Testis (tissue), 3 donors: ENCODE measurements around the gene COL26A1. TPM values are rescaled to one million over a fixed set of nuclear protein-coding genes. Genes with fewer than 3 reads are reported as not detected.

ENCODE experiments used
- DNase-seq: peaks from one replicate; pipeline ENCODE4 v3.0.0-alpha.2; 2019
- H3K27ac ChIP-seq, 2 donors: fragments of 200-600 bp; sonication (generic); one replicate each; pipeline ENCODE4 v1.5.1; 2019
- H3K27me3 ChIP-seq: fragments of 200-600 bp; sonication (generic); one replicate; pipeline ENCODE4 v1.5.1; 2019
- H3K36me3 ChIP-seq: fragments of 200-600 bp; sonication (generic); one replicate; pipeline ENCODE4 v1.5.1; 2017; ENCODE audit warnings: low read depth; ENCODE audit errors: missing control alignments
- H3K4me1 ChIP-seq: fragments of 200-600 bp; sonication (generic); one replicate; pipeline ENCODE4 v1.5.1; 2019
- H3K4me3 ChIP-seq, 2 donors: fragments of 200-600 bp; sonication (generic); one replicate each; pipeline ENCODE4 v1.5.1; 2017 to 2019
- H3K9me3 ChIP-seq: fragments of 200-600 bp; sonication (generic); one replicate; pipeline ENCODE4 v1.5.1; 2017
- POLR2A ChIP-seq: fragments of 450-650 bp; IDR thresholded peaks from one replicate; pipeline ENCODE4 v1.6.1; 2017; ENCODE audit warnings: antibody characterized with exemption, mild to moderate bottlenecking, moderate library complexity
- WGBS, 2 donors: methylation state at CpG; one replicate each; pipeline ENCODE4 v1.1.5; 2018; 5-methylcytosine and 5-hydroxymethylcytosine counted together
- intact Hi-C: fragments of 100-400 bp; cut with DNase I; formaldehyde crosslinking; loops from one replicate; pipeline ENCODE4 v1.15.1; 2023; ENCODE audit warnings: low total_unique reads
- polyA plus RNA-seq: library from polyadenylated mRNA; stranded (reverse); fragments of 350-450 nt; fragmentation: Illumina TruSeq; extraction: RNeasy Lipid Tissue Mini Kit (QIAGEN cat#74804); gene quantifications from one replicate; pipeline ENCODE4 v1.2.3, GENCODE V29; 2014; ENCODE audit warnings: low read depth, low replicate concordance; ENCODE audit not compliant: insufficient read depth
- total RNA-seq, 2 donors: library from RNA; depleted of rRNA; stranded (reverse); fragments of >200 nt; gene quantifications; one replicate each; pipeline ENCODE4 v1.2.3, GENCODE V29; 2016
- TF ChIP-seq, protein P1 (sequence below), 3 experiments: fragments of 450-650 bp in 2 of 3; fragments of 200-600 bp in 1 of 3; sonication (generic) in 1 of 3; IDR thresholded peaks; one replicate each; pipeline ENCODE4 v1.5.1; 2016 to 2019; ENCODE audit warnings: antibody characterized with exemption in 3 of 3, mild to moderate bottlenecking in 2 of 3, moderate library complexity in 1 of 3

COL26A1 gene
- total and polyA plus RNA-seq, 3 donors from 2014 or later = 0.94 to 3.1 (median 1.1) TPM

GRCh38 chr7:101382937-101383336 lies 20.3 kb downstream of the COL26A1 start:
- no peaks in the 10 kb centered on the region for H3K9me3 ChIP-seq
- H3K27me3 ChIP-seq = no peaks in the 10 kb centered on the region
- WGBS, 2 donors = 56 to 69% methylated on average over 2 of the region's 2 CpGs
- DNase-seq = no peak
- TF ChIP-seq POLR2A = no peak
- TF ChIP-seq, protein P1, sequence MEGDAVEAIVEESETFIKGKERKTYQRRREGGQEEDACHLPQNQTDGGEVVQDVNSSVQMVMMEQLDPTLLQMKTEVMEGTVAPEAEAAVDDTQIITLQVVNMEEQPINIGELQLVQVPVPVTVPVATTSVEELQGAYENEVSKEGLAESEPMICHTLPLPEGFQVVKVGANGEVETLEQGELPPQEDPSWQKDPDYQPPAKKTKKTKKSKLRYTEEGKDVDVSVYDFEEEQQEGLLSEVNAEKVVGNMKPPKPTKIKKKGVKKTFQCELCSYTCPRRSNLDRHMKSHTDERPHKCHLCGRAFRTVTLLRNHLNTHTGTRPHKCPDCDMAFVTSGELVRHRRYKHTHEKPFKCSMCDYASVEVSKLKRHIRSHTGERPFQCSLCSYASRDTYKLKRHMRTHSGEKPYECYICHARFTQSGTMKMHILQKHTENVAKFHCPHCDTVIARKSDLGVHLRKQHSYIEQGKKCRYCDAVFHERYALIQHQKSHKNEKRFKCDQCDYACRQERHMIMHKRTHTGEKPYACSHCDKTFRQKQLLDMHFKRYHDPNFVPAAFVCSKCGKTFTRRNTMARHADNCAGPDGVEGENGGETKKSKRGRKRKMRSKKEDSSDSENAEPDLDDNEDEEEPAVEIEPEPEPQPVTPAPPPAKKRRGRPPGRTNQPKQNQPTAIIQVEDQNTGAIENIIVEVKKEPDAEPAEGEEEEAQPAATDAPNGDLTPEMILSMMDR (IDR thresholded peaks at IDR 0.05) = no peak
- H3K4me1 ChIP-seq = no peaks in the 10 kb centered on the region
- H3K4me3 ChIP-seq = no peak overlapping the region
- no peak overlapping the region for H3K27ac ChIP-seq
- intact Hi-C loops = no loop called here
- no peaks in the 10 kb centered on the region for H3K36me3 ChIP-seq

DNA sequence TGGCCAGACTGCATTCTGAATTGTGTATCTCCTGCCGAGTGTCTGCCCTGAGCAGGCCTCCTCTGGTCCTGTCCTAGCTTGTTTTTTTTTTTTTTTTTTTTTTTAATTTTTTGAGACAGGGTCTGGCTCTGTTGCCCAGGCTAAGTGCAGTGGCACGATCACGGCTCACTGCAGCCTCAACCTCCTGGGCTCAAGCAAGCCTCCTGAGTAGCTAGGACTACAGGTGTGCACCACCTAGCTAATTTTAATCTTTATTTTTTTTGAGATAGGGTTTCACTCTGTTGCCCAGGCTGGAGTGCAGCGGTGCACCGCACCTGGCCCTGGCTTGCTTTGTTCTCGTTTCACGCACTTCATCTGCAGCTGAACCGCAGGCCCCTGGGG lies 23.5 kb downstream of the COL26A1 start:
- 81 to 87% methylated on average over 8 of the region's 8 CpGs for WGBS, 2 donors

DNA sequence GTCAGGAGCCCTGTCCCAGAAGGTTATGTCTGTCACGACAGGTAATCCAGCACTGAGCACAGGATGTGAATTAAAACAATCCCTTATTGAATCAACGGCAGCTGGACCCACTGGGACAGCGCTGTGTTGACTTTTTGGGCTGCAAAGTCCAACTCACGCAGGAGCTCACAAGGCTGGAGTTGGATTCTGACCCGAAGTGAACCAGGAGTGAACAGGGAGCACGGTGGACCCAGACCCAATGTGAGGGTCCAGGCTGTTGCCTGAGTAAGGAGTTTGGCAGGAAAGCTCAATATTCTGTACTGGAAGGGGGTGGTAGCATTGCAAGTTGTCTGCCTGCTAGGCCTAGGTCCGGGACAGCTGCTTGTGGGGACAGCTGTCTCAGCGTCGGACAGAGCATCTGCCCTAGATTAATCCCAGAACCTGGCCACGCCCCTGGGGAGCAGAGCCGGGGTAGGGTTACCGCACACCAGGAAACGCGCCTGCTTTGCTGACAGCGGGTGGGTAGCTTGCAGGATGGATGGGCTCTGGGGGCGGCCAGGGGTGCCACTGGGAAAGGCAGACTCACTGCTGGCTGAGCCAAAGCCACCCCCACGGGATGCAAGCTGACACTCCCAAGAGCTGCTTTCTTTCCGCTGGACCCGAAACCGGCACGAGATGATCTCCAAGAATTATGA lies 24.0 kb downstream of the COL26A1 start:
- no peak overlapping the region for H3K27ac ChIP-seq
- H3K4me1 ChIP-seq = no peaks in the 10 kb centered on the region
- H3K9me3 ChIP-seq = no peaks in the 10 kb centered on the region
- no peaks in the 10 kb centered on the region for H3K27me3 ChIP-seq
- DNase-seq = no peak
- H3K36me3 ChIP-seq = no peaks in the 10 kb centered on the region
- WGBS, 2 donors = 14 to 20% methylated on average over 18 to 21 of the region's 21 CpGs
- intact Hi-C loops = no loop called here
- H3K4me3 ChIP-seq = no peak overlapping the region
- TF ChIP-seq POLR2A = no peak
- TF ChIP-seq, protein P1 (IDR thresholded peaks at IDR 0.05) = no peak

More for the DNA sequence above, 23.5 kb downstream of the COL26A1 start:
- TF ChIP-seq POLR2A = no peak
- TF ChIP-seq, protein P1 (IDR thresholded peaks at IDR 0.05) = no peak
- Histone ChIP-seq H3K27me3 (no peaks in the 10 kb centered on the region), H3K9me3 (no peaks in the 10 kb centered on the region), H3K4me3 (no peak overlapping the region), H3K36me3 (no peaks in the 10 kb centered on the region), H3K27ac (no peak overlapping the region), H3K4me1 (no peaks in the 10 kb centered on the region)
- intact Hi-C loops = no loop called here
- no peak for DNase-seq

- no peaks in the 10 kb centered on the region for H3K4me1 ChIP-seq
- intact Hi-C loops = no loop called here
- H3K27ac ChIP-seq = no peak overlapping the region
- no peaks in the 10 kb centered on the region for H3K27me3 ChIP-seq
- 51 to 52% methylated on average over 7 of the region's 7 CpGs for WGBS, 2 donors
- no peak for TF ChIP-seq POLR2A
- H3K4me3 ChIP-seq = no peak overlapping the region
- no peak for DNase-seq
- H3K36me3 ChIP-seq = no peaks in the 10 kb centered on the region
- no peaks in the 10 kb centered on the region for H3K9me3 ChIP-seq
Observed at GRCh38 chr7:101390901-101391301, 28.2 kb downstream of the COL26A1 start.

- H3K36me3 ChIP-seq = no peaks in the 10 kb centered on the region
- 90 to 92% methylated on average over 6 of the region's 6 CpGs for WGBS, 2 donors
- no peaks in the 10 kb centered on the region for H3K4me1 ChIP-seq
- no peaks in the 10 kb centered on the region for H3K27me3 ChIP-seq
- no peak overlapping the region for H3K27ac ChIP-seq
- H3K9me3 ChIP-seq = no peaks in the 10 kb centered on the region
- intact Hi-C loops = no loop called here
- no peak for DNase-seq
- TF ChIP-seq POLR2A = no peak
- H3K4me3 ChIP-seq = no peak overlapping the region
Observed at GRCh38 chr7:101391991-101392390, 29.3 kb downstream of the COL26A1 start.

- TF ChIP-seq POLR2A = no peak
- TF ChIP-seq, protein P1 (IDR thresholded peaks at IDR 0.05) = no peak
- WGBS, 2 donors = 90 to 95% methylated on average over 3 of the region's 3 CpGs
- H3K4me1 ChIP-seq = no peaks in the 10 kb centered on the region
- no peak overlapping the region for H3K4me3 ChIP-seq
- DNase-seq = no peak
- H3K27ac ChIP-seq = no peak overlapping the region
- H3K27me3 ChIP-seq = no peaks in the 10 kb centered on the region
- H3K36me3 ChIP-seq = no peaks in the 10 kb centered on the region
- intact Hi-C loops = no loop called here
- H3K9me3 ChIP-seq = no peaks in the 10 kb centered on the region
Observed at GRCh38 chr7:101393865-101394264, 31.2 kb downstream of the COL26A1 start.
